DMS153 treated with DMSO at 0.1 percent for 48 hours (cell line): Measurements from ENCODE around the gene KATNB1.
"Not testable (repeated sequence)": the region's sequence is repeated elsewhere in the genome, so short reads cannot be mapped to it uniquely, and the experiment has no call there.

ENCODE experiments used
- DNase-seq: peaks from one replicate; lab custom pipeline; 2025; ENCODE audit not compliant: unreplicated experiment; lab: John Stamatoyannopoulos, UW

Gene KATNB1

DNA sequence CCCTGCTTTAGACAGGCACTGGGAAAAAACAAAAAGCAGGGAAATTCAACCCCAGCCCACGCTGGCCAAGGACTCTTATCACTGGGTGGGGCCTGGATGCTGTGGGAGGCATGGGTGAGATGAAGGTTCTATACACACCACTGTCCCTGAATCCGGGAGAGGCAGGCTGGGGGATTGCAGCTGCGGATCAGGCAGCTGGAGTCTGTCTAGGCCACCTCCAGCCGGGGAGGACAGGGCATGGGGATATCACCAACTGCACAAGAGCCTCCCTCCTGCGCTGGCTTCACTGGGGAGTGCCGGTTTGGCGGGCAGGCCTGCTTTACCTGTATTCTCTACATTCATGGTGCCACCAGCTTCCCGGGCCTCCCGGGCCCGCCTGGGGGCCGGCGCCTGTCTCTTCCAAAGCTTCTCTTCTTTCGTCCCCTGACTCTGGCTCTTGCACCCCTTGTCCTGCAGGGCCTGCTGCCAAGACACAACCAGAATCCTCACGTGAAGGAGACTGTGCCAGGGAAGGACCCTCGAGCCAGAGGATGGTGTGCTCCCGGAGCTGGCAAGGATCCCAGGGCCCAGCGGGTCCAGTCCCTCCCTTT is 52.8 kb downstream of the KATNB1 start:
- DNase-seq = no peak

GRCh38 chr16:57788951-57789350 is 53.4 kb downstream of the KATNB1 start:
- no peak for DNase-seq

GRCh38 chr16:57791195-57791892 is 55.8 kb downstream of the KATNB1 start:
- no peak for DNase-seq

GRCh38 chr16:57791893-57792461 is 56.4 kb downstream of the KATNB1 start:
- no peak for DNase-seq

GRCh38 chr16:57794849-57795430 is 59.4 kb downstream of the KATNB1 start:
- DNase-seq = no peak

GRCh38 chr16:57795431-57795878 is 59.9 kb downstream of the KATNB1 start:
- DNase-seq = peak; percentile 53

DNA sequence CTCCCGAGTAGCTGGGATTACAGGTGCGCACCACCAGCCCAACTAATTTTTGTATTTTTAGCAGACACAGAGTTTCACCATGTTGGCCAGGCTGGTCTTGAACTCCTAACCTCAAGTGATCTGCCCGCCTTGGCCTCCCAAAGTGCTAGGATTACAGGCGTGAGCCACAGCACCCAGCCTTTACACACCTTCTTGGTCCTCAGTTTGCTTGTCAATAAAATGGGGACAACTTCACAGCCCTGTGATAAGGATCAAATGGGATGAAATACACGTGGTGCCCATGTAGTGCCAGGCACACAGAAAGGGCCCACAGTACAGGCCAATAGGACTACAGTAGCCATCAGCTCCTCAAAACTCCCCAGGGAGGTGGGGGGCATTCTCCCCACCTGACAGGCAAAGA is 60.4 kb downstream of the KATNB1 start:
- not testable (repeated sequence) for DNase-seq

GRCh38 chr16:57797216-57797525 is 61.6 kb downstream of the KATNB1 start:
- DNase-seq = no peak

GRCh38 chr16:57797526-57798266 is 62.1 kb downstream of the KATNB1 start:
- DNase-seq = peak; percentile 34

DNA sequence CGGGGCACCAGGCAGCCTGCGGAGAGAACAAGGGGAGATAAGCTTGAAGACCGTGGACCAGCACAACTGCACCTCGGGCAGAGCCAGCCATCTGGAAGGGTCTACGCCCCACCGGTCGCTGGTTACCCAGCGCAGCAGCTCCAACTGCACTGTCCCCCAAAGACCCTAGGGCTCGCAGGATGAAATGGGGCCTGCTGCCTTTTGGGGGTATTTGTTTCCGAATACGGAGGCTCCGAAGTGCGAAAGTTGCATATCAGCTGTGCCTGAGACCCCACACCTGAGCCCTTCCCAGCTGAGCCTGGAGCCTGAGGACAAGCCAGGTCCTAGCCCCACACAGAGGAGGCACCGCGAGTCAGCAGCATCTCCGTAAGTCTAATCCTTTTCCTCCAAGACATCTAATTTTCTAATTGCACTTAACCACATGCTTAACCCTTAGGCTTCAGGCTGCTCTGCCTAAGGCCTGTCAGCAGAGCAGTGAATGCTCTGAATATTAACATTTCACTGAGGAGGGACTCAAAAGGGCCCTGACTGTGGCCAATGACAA is 62.8 kb downstream of the KATNB1 start:
- no peak for DNase-seq

DNA sequence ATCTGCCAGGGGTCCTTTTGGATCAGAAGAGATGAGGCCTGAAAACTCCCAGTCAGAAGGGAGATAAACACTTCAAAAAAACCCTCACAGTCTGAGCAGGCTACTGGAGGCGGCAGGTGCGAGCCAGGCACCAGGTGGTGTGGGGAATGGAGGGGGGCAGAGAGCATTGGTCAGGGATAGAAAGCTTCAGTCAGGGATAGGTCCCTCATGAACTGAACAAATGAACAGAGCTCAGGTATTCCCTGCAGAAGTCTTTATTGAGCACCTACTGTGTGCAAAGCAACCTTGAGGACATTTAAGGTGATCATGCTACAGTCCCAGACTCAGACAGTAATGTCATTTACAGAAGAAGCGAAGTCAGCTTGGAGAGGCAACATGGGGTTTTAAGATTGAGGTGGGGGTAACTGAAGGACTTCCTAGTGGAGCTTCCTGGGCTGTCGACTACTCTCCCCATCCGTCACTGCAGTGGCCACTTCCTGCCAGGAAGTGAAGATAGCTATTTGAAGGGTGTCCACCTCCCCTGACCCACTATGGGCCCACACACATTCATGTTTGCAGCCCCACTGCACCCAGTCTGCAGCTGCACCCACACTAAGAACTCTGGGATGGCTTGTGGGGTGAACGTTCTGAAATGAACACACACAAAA is 63.5 kb downstream of the KATNB1 start:
- DNase-seq = peak; percentile 8

- no peak for DNase-seq
Measured at GRCh38 chr16:57799600-57800199, 64.1 kb downstream of the KATNB1 start.

GRCh38 chr16:57800200-57801097 is 64.9 kb downstream of the KATNB1 start:
- no peak for DNase-seq

DNA sequence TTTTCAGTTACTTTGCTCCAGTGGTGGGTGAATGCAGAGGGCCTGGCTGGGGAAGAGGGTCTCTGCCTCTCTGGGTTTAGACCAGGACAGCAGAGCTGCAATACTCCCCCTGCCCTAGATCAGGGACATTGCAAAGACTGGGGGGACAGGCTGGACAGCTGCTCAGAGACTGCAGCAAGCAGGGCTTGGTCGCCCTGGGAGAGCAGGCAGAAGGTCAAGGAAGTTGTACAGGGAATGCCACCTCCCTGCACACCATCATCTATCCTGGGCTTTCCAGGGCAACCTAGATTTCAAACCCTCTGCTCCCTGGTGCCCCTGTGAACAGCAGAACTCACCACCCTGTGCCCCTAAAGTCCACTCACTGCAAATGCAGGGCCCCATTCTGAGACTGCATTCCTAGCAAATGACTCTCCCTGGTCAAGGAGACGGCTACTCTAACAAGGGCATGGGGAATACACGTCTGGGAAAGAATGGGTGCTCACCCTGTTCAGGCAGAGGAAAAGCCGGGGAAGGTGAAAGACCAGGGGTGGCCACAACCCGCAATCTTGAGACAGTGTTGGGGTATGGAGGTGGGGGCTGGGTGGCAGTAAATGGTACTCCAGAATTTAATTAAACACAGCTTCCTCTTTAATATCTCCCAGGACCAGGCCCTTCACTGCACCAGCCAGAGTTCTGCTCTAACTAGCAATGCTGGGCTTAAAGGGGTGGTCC is 65.7 kb downstream of the KATNB1 start:
- no peak for DNase-seq

DNA sequence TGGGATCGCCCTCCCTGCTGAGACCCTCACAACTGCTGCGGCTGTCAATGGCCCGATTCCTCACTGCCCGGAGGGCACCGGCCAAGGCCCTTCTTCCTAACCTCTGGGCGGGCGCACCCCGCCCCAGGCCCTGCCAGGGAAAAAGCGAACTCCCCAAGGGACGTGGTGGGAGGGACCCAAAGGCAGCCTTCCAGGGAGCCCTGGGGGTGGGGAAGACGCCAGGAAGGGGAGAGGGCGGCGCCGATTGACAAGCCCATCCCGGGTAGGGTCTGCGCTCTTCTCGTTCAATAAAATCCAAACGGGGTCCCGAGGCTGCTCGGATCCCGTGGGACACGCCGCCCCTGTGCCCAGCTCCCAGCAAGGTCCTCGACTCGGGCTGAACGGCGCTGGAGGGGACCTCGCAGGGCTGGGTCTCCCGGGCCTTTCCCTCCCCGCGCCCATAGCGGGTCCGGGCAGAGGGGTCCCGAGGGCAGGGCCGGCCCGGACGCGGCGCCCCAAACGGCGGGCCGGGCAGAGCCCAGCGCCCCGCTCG is 66.3 kb downstream of the KATNB1 start:
- no peak for DNase-seq

DNA sequence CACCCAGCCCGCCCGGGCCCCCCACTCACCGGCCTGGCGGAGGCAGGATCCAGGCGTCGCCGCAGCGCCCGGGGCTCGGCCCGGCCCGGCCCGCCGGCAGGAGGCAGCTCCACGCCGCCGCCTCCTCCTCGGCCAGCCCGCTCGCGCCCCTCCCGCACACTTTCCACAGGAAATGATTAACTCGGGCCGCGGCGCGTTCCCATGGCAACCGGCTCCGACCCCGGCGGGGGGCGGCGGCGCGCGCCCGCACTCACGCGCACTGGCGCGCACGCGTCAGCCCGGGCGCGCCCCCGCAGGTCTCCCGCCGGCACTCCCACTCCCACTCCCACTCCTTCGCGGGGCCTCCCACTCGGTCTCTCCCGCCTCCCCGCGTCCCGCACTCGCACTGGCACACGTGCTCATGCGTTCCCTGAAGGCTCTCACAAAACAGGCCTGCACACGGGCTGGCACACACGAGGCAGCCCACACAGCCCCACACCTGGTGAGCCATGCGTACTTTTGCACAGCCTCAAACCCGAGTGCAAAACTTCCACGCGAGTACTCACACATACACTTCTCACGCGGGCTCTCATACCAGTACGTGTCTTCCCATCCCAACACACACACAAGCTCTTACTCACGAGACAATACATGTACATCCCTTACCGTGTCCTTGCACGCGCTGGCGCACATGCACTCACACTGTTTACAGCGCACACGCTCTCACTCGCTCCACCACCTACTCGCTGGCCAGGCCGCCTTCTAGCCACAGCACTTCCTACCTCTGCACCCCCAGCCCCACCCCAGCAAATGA is 67.0 kb downstream of the KATNB1 start, which contains the start of gene KIFC3:
TSS of gene KIFC3 (minus strand) at position 151 of the 793 bp plus-strand sequence. CDS start 4,248 bp downstream, outside the sequence.
- no peak for DNase-seq

GRCh38 chr16:57803134-57803990 is 67.8 kb downstream of the KATNB1 start:
- DNase-seq = no peak
